CD4-positive, alpha-beta T cell treated with Interleukin-17A for 4 hours (primary cell): ENCODE data around the gene DPP10.

ENCODE experiments used
- DNase-seq: peaks from one replicate; pipeline ENCODE4 v3.0.0-alpha.2; 2020; ENCODE audit warnings: mixed read lengths

The DPP10 gene

DNA sequence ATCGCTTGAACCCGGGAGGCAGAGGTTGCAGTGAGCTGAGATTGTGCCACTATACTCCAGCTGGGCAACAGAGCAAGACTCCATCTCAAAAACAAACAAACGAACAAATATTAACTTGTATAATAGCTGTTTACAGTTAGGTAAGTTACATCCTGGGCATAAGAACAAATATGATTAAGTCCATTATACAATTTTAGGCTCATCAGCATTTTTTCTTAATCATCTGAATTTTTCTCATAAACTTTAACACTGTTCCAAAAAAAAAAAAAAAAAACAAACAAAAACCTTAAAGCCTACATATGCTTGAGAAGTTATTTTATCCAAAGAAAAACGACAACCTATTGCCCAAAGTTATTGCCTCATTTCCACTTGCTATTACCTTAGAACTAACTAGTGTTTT, 1042.5 kb downstream of the DPP10 start:
- no peak for DNase-seq

DNA sequence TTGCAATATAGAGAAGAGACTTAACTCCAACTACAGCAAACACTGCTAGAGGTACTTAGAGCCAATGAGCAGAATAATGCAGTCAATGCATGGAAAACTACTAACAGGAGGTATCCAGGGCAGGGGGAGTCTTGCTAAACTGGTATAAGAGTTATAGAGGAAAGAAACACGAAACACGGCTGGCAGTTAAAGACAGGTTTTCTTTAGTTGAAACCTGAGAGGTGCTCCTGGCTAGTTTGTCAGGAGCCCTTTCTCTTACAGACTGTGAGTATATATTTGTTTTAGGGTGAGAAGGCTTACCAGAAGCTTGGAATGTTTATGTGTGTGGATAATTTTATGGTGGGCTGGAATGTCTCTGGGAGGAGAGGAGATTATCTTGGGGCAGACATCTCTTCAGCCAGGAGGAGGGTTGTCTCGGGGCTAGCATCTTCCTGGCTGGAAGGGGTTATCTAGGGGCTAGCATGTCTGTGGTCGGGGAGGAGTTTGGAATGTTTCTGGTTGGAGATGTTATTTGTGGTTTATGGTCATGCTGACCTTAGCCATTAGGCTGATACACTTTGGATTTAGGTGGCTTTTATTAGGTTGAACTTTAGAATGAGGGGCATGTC, 1048.8 kb downstream of the DPP10 start:
- DNase-seq: no peak

DNA sequence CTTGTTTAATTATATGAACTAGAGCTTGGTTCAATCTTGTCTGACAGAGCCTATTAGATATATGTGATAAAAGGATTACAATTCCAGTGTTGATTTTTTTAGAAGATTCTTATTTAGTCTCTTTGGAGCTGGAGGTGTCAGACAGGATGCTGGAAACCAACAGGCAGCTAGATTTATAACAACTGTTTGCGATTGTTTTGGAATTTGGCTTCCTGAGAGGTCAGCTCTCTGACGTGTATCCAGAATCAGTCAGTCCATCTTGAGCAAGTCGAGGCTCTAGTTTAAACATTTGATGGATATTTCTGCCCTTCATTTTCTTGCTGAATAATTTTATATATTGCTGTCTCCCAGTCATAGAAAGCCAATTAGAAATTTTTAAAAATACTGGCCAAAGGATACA, 1062.9 kb downstream of the DPP10 start:
- no peak for DNase-seq

DNA sequence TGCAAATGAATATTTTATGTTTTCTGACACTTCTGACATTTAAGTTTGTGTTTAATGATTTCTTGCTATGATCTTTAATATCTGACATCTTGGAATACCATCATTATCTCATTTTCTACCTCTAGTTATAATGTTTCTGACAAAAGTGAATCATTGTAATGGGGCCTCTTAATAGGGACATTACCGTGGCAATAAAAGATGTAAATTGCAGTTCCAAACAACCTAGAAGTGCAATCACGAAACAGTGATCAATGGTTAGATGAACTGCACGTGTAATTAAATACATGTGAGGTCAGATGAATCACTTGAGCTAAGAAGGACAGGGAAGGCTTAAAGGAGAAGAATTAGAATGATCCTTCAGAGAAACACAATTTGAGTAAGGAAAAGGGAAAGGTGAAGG, 1078.3 kb downstream of the DPP10 start:
- DNase-seq: no peak

DNA sequence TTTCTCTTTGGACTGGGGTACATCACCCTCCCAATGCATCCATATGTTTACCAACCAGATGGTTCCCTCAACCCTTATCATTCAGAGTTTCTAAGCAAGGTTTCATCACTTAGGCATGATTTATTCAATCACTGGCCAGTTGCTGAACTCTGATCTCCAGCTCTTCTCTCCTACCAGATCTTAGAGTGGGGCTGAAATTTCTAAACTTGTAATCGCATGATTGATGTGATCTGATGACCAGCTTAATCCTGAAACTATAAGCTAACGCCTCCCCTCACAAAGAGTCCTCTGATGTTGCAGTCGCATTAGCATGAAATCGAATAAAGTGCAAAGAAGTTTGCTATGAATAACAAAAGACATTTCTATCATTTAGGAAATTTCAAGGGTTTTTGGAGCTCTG, 1082.0 kb downstream of the DPP10 start:
- no peak for DNase-seq

DNA sequence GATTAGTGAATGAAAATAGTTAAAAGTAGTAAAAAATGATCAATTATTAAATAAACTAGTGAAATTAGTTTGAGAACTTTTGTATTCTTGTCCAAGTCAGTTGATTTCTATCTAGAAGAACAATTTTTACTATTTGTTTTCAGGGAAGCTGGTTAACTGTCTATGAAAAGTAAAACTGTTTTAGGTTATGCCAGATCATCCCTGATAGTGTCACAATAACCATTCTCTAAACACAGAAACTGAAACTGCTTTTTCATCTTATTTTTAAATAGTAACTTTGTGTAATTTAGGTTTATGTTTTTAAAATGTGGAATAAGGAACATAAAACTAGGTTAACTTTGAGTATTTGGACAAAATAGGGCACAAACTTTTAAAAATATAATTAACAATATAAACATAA, 1087.2 kb downstream of the DPP10 start:
- no peak for DNase-seq

DNA sequence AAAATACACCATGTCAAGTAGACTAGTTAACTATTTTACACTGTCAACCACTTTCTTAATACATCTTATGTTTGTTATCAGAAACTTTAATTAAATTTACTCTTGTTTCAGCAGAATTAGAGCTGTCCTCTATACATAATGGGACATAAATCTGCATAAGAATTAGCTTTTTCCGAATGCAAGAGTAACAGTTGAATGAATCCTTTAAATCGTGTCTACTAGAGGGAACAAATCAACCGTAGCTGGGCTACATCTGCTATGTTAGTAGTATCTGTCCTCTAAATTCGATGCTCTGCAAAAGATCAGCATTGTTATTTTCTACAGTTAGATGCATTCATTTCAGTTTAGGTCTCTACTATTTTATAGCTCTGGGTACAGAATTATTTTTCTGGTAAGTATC, 1090.6 kb downstream of the DPP10 start:
- DNase-seq: no peak

DNA sequence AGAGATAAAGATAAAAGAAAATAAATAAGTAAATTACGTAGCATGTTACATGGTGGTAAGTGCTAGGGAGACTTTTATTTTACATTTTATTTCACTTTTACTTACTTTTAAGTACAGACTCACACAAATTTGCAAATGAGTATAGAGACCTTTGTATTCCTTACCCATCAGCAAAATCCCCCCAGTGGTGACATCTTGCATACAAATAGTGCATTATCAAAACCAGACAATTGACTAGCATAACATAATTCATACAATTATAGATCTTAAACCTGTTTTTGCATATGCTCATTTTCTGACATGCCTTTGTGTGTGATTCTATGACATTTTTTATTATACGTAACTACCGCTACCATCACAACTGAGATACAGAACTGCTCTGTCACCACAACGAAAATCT, 1099.4 kb downstream of the DPP10 start:
- no peak for DNase-seq

DNA sequence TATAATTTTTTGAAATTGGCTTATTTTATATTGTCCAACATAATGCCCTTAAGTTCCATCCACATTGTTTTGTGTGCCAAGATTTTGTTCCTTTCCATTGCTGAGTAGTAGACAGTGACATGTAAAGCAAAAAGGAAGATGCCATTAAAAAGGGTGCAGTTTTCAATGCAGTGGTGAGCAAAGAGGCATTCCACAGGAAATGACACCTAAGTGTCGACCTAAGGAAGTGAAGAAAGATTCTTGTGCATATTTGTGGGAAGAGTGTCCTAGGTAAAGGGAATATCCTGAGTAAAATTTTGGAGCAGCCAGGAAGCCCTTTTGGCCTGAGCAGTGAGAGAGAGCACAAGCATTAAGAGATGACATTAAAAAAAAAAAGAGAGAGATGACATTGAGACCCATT, 1099.9 kb downstream of the DPP10 start:
- no peak for DNase-seq

DNA sequence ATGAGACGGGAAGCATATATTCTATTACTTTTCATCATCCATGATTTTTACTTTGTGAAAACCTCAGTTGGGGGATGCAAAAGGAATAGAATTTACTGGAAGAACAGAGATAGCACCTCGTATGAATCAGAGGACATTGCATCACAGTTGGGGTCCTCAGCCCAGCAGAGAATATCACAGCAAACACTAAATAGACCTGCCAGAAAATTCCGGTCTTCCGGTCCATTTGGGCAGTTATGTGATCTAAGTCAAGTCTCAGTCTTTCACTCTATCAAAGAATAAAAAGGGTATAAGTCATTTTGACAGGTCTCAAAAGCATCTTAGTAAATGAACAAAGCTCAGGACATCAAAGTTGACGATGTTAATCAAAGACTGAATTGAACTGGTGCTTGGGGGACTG, 1100.6 kb downstream of the DPP10 start:
- no peak for DNase-seq

DNA sequence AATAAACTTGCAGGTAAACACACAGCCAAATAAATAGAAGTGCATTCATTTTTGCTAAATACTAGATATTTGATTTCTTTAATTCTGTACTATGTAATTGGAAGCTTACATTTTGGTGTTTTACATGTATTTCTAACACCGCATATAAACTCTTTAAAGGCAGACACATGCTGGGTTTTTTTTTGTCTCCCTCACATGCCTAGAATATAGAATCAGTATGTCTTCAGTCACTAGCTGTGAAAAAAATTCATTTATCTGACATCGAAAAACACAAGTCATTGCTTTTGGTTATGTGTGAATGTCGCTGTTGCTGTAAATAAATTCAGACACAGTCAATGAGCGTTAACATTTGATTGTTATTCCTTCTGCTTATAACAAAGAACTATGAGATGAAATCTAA, 1101.0 kb downstream of the DPP10 start:
- DNase-seq: no peak

DNA sequence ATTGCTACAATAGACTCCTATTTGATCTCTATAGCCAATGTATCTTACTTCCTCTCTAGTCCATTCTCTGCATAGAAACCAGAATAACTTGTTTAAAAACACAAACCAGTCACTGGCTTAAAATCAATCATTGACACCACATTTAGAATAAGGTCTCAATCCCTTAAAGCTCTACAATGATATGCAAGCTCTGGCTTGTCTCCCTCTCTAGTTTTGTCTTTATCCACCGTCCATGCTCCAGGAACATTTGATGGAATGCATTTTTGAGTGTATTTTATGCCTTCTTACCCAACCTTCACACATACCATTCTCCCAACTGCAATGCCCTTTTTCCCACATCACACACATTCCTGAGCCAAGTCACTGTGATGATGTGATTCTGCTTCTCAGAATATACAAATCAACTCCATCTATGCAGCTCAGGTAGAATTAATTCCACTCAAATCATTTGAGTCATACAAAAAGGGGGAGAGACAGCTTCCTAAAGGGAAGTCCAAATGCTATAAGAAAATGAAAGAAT, 1107.2 kb downstream of the DPP10 start:
- no peak for DNase-seq

DNA sequence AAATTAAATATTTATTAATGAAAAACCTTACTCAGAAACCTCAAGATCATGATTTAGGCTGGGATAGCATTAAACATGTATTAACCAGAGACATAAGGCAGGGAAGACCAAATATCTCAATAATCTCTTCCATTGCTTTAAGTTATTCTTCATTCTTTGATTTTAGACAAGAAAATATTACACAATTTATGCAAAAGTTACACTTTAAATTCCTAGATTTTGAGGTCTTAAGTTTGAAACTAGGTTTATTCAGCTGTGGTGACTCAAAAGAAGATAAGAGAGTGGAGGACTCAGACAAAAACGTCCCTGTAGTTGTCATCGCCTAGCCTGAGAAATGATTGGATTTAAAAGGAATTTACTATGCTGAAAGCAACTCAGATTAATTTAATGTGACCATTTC, 1110.3 kb downstream of the DPP10 start:
- no peak for DNase-seq

DNA sequence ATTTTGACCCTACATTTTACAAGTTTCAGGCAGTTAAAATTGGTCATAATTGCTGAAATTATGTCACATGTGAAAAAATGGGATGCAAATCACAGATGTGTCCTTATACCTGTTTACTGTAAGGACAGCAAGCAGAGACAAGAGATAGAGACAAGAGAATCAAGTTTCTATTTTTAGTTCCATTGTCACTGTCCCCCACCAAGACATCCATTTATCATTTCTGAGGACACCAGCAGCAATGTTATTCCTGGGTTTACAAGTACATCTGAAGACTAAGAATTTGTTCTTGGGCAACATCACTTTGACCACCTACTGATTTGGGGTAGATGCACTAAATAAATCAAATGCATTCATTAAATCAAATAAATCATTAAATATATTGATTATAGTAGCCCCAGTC, 1111.7 kb downstream of the DPP10 start:
- DNase-seq: no peak

DNA sequence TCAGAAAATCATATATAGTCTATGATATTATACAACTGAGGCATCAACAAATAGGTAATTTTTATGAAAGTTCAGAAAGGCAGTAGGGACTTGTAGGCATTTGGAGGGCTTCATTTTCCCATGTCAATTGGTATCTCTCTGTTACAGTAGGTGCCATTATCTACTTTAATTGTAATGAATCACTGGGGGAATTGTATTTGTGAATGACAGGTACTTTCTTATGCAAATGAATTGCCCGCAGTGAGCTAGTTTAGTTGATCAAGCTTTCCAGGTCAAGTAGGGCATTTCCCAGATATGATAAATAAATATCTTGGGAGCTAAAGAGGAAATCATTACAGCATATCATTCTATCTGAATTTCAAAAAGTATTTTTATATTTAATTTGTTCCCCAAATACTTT, 1116.3 kb downstream of the DPP10 start:
- no peak for DNase-seq

DNA sequence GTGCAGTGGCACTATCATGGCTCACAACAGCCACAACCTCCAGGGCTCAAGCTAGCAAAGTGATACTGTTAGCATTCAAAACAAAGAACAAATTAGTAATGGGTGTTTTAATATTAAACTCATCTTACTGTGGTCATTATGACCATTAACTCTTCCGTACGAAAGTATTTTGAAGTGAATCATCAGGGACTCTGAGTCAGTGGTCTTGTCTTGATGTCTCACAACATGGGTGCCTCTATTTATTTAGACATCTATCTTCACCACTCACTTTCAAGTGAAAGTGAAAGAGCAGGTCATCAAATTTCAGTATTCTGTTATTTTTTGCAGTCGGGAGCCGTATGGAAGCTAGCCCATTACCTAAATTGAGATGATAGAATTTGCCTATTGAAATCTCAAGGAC, 1118.2 kb downstream of the DPP10 start:
- no peak for DNase-seq

DNA sequence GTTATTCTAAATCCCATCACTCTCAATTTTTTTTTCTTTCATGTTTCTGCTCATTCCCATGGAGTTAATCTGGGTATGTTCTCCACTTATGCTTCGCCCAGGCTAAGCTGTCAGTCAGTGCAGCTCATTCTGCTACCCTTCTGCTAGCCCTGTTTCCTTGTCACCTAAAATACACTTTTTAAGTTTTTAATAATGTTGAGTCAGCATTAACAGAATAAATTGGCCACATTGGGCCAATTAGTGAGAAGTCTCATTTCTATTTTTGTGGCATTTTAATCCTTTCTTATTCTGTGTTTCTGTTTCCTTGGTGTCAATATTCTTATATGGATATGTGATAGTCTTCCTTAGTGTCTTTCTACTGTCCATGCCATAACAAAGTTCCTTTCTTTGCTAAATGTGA, 1126.2 kb downstream of the DPP10 start:
- DNase-seq: no peak

DNA sequence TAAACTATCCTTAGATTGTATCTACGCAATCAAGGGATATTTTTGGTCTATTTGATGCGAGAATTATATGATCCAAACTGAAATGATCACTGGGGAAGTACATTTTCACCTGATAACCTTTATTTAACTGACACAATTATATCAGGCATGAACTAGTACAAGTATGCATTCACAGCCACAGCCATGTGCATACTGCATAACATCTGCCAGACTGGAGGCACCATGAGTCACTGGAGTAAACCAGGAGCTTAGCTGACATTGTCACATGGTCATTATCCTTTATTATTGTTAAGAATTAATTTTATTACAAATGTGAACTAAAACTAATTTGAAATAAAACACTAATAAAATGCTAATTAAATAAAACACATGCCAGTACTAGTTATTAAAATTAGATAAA, 1127.1 kb downstream of the DPP10 start:
- DNase-seq: no peak

DNA sequence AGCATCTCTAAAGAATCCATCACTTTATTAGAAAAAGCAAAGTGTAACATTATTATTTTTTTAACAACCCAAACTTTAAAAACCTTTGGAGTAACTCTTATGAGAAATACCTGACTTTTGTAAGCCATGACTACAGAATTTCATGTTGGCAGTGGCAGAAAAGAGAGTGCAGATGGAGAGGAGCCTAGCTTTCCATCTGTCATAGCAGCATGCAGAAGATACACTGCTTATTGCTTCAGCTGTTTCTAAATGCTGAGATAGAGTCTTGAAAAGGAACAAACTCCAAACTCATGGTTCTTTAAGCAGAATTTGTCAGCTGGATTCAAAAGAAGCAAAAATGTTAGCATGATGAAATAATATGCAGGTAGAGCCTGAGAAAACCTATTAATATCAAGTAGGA, 1130.3 kb downstream of the DPP10 start:
- no peak for DNase-seq

DNA sequence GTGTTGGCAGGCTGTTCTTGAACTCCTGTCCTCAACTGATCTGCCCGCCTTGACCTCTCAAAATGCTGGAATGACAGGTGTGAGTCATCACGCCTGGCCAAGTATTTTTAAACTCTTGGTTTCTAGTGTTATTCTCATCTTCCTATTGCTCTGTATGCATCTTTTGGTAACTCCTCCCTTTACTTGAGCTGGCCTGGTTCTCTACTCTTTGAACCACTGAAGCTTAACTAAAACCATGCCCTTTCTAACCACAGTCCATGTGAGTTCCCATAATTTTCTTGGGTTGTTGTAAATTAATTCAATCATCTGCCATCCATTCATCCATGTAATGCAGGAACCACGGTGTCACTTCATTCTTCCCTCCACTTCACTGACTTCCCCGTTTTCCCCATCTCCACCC, 1131.3 kb downstream of the DPP10 start:
- DNase-seq: no peak

DNA sequence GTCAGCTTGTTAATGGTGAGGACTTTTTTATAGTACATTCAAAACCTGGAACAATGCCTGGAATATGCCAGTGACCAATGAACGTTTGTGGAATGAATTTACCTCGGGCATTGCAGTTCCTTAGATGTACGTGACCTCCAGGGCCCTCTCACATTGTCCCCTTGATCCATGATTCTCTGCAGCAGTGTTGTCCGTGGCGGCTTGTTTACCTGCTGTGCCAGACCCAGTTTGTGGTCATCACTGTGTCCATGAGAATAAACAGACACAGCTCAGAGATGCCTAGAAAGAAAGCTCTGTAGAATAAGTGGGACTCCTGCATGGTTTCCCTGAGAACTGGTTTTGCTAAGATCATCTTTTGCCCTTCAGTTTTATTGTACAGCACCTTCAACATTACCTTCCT, 1132.2 kb downstream of the DPP10 start:
- DNase-seq: no peak

DNA sequence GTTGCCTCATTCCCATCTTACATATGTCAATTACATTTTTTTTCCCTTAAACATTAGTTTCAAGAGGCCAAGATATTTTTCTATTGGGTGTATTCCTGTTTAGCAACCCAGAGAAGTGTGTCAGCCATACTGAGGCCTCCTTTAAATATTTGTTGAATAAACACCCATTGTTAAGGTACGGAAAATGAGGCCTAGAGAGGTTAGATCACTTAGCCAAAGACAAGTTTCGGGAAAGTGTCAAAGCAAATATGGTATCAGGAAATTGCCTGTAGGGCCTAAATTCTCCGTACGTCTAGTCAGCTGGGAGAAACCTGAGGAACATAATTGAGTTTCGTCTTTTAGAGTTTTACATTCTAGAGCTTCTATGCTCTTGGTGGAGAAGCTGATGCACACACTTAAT, 1138.3 kb downstream of the DPP10 start:
- DNase-seq: no peak

DNA sequence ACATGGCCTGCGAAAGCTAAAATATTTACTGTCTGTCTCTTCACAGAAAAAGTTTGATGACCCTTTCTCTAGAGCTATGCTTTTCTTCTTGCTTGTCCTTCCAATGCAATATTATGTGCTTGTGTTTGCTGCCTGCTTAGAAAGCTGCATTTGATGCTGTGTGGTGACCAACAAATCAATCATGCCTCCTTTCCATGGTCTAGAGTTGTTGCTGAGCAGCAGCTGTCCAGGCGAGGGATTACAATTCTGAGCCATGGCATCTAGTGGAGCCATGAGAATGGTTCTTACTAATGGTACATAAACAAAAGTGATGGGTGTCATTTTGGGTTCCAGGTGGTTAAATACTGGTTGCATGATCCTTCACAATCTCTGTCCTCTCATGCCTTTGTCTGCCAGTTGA, 1142.1 kb downstream of the DPP10 start:
- DNase-seq: no peak

DNA sequence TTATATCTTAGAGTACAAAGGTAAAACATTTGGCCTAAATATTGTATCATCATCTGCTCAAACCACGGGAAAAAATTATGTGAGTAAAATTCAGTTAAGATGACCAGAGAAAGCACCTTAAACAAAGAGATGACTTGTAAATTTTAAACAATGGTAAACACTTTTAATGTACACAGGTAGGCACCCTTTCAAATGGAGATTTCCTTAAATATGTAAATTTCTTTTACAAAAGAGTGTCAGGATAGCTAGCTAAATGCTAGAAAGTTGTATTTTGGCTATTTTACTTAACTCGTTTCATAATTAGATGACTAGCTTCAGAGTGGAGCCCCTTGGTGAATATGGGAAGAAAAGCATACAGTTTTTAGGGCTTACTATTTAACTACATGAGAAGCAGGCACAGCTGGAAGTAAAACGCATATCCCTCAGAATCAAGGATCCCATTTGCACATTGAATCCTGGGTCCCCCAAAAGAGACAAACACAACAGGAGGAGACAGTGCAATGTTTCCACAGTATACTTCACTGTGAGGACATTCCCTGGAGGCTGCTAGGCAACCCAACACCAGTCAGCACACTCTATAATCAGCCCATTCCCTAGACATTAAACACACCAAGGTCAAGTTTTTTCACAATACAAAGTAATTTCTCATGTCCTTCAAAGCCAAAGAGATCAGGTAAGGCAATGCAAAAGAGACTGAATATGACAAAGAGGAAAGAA, 1154.4 kb downstream of the DPP10 start:
- no peak for DNase-seq

DNA sequence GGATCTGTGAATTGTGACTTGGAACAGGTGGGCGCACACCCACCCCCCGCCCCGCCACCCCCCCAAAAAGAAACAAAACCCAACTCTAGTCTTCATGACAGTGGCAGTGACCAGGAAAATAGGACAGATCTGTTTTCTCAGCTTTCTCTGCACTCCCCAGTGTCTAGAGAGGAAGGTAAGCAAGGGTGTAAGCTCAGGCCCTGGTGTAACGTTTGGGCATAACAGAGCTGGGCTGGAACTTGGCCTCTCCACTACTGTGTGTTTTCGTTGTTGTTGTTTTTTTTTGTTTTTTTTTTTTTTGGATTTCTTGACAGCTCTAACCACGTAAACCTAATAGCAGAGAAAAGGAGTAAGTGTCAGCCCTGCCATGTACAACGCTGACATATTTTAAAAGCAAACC, 1160.8 kb downstream of the DPP10 start:
- no peak for DNase-seq
